ENCODE data around the gene NUP210.
"Not testable (repeated sequence)": the region's sequence is repeated elsewhere in the genome, so short reads cannot be mapped to it uniquely, and the experiment has no call there.

DNA sequence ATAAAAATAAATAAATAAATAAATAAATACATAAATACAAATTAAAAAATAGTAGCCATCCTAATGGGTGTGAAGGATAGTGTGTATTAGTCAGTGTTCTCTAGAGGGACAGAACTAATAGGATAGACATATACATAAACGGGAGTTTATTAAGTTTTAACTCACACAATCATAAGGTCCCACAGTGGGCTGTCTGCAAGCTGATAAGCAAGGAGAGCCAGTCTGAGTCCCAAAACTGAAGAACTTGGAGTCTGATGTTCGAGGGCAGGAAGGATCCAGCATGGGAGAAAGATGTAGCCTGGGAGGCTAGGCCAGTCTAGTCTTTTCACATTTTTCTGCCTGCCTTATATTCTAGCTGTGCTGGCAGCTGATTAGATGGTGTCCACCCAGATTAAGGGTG, 22.8 kb upstream of the NUP210 start:
- TF ChIP-seq, protein P1, sequence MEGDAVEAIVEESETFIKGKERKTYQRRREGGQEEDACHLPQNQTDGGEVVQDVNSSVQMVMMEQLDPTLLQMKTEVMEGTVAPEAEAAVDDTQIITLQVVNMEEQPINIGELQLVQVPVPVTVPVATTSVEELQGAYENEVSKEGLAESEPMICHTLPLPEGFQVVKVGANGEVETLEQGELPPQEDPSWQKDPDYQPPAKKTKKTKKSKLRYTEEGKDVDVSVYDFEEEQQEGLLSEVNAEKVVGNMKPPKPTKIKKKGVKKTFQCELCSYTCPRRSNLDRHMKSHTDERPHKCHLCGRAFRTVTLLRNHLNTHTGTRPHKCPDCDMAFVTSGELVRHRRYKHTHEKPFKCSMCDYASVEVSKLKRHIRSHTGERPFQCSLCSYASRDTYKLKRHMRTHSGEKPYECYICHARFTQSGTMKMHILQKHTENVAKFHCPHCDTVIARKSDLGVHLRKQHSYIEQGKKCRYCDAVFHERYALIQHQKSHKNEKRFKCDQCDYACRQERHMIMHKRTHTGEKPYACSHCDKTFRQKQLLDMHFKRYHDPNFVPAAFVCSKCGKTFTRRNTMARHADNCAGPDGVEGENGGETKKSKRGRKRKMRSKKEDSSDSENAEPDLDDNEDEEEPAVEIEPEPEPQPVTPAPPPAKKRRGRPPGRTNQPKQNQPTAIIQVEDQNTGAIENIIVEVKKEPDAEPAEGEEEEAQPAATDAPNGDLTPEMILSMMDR (IDR thresholded peaks at IDR 0.05) = not testable (repeated sequence)
- not testable (repeated sequence) for TF ChIP-seq POLR2A (IDR thresholded peaks at IDR 0.05)

All from lower leg skin (tissue), 3 donors.